HepG2 (cell line): ENCODE measurements around the gene SLC38A3. TPM values are rescaled to one million over a fixed set of nuclear protein-coding genes. Genes with fewer than 3 reads are reported as not detected.
A peak's percentile ranks its signal among the peaks of the same experiment; 100 is the strongest.

ENCODE experiments used
- HMGXB3 ChIP-seq: sonication (generic); formaldehyde crosslinking; IDR thresholded peaks from 2 replicates; pipeline ENCODE4 v1.4.0; 2020; ENCODE audit warnings: missing genetic modification reagents, borderline replicate concordance
- KAT7 ChIP-seq: IDR thresholded peaks from 2 replicates; pipeline ENCODE4 v1.6.1; 2018; ENCODE audit warnings: borderline replicate concordance, missing compliant biosample characterization
- MAF1 ChIP-seq: sonication (generic); formaldehyde crosslinking; IDR thresholded peaks from 2 replicates; pipeline ENCODE4 v1.5.0; 2020; ENCODE audit warnings: missing genetic modification reagents, borderline replicate concordance
- RBFOX2 ChIP-seq: fragments of 200-400 bp; formaldehyde crosslinking; IDR thresholded peaks from 2 replicates; pipeline ENCODE4 v1.6.1; 2017; ENCODE audit warnings: low read depth, mild to moderate bottlenecking, low read length
- ZFP41 ChIP-seq: sonication (generic); formaldehyde crosslinking; IDR thresholded peaks from 2 replicates; pipeline ENCODE4 v1.4.0; 2020; ENCODE audit warnings: mild to moderate bottlenecking, missing genetic modification reagents, borderline replicate concordance
- ZNF205 ChIP-seq: IDR thresholded peaks from 2 replicates; pipeline ENCODE4 v1.6.1; 2018; ENCODE audit warnings: missing biosample characterization, missing genetic modification reagents
- ZNF407 ChIP-seq: sonication (generic); formaldehyde crosslinking; IDR thresholded peaks from one replicate; pipeline ENCODE4 v1.5.1; 2020; ENCODE audit warnings: mild to moderate bottlenecking, missing genetic modification reagents; ENCODE audit errors: not compliant biosample characterization
- polyA plus RNA-seq, 8 experiments: library from polyadenylated mRNA; depleted of rRNA in 3 of 8; stranded (reverse) in 7 of 8; unstranded in 1 of 8; fragments of >200 nt; fragmentation: Illumina TruSeq in 4 of 8; extraction: Trizol in 4 of 8; gene quantifications; 2 replicates each; pipeline versions ENCODE4 v1.2.1 to v1.2.3, GENCODE V29; 2011 to 2016; ENCODE audit warnings: low read depth in 4 of 8, missing spikeins in 1 of 8, mixed read lengths in 1 of 8; ENCODE audit not compliant: insufficient read depth in 1 of 8
- total RNA-seq, 5 experiments: library from RNA; depleted of rRNA; stranded (reverse); fragments of >200 nt; fragmentation: Illumina TruSeq; extraction: Trizol; gene quantifications; 2 replicates each; pipeline ENCODE4 v1.2.3, GENCODE V29; 2016; ENCODE audit warnings: low read depth in 1 of 5
- TF ChIP-seq, protein P1 (sequence below): sonication (generic); formaldehyde crosslinking; IDR thresholded peaks from 2 replicates; pipeline ENCODE4 v1.4.0; 2020; ENCODE audit warnings: mild to moderate bottlenecking, missing genetic modification reagents
- TF ChIP-seq, protein P2 (sequence below): sonication (generic); formaldehyde crosslinking; IDR thresholded peaks from 2 replicates; pipeline ENCODE4 v1.5.0; 2020; ENCODE audit warnings: mild to moderate bottlenecking, missing genetic modification reagents, moderate library complexity

SLC38A3 gene
- total and polyA plus RNA-seq, 2 of the 13 experiments (the other 11 are each of a cell fraction or from before 2014, with no cell fraction given) = 29.8 to 164 TPM

GRCh38 chr3:50203113-50203808 lies 1.8 kb upstream of the SLC38A3 start (continued):
- TF ChIP-seq ZNF407 (CRISPR knock-in tag) (no peak), MAF1 (CRISPR knock-in tag) (no peak), KAT7 (CRISPR knock-in tag) (0 out of 2 replicates have a peak, but pooled peaks have one; percentile 27), ZNF205 (0 out of 2 replicates have a peak, but pooled peaks have one; percentile 23), HMGXB3 (CRISPR knock-in tag) (0 out of 2 replicates have a peak, but pooled peaks have one; percentile 32), ZFP41 (no peak), RBFOX2 (peak; percentile 77)
- TF ChIP-seq, protein P1, sequence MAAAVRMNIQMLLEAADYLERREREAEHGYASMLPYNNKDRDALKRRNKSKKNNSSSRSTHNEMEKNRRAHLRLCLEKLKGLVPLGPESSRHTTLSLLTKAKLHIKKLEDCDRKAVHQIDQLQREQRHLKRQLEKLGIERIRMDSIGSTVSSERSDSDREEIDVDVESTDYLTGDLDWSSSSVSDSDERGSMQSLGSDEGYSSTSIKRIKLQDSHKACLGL (CRISPR knock-in tag) = peak; percentile 56; the same call in 1 of the 2 replicates
- TF ChIP-seq, protein P2, sequence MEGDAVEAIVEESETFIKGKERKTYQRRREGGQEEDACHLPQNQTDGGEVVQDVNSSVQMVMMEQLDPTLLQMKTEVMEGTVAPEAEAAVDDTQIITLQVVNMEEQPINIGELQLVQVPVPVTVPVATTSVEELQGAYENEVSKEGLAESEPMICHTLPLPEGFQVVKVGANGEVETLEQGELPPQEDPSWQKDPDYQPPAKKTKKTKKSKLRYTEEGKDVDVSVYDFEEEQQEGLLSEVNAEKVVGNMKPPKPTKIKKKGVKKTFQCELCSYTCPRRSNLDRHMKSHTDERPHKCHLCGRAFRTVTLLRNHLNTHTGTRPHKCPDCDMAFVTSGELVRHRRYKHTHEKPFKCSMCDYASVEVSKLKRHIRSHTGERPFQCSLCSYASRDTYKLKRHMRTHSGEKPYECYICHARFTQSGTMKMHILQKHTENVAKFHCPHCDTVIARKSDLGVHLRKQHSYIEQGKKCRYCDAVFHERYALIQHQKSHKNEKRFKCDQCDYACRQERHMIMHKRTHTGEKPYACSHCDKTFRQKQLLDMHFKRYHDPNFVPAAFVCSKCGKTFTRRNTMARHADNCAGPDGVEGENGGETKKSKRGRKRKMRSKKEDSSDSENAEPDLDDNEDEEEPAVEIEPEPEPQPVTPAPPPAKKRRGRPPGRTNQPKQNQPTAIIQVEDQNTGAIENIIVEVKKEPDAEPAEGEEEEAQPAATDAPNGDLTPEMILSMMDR (CRISPR knock-in tag) = 0 out of 2 replicates have a peak, but pooled peaks have one; percentile 16
